ENCODE results near the gene CENPN. TPM values are rescaled to one million over a fixed set of nuclear protein-coding genes. Genes with fewer than 3 reads are reported as not detected.

Gene CENPN
- total RNA-seq, 6 experiments from 2014 or later = 6.6 to 11.4 (median 7.9) TPM

- Histone ChIP-seq H3K36me3 (no peaks in the 10 kb centered on the region), H3K4me3 (no peak overlapping the region), H3K27me3 (no peaks in the 10 kb centered on the region), H3K27ac (no peak overlapping the region), H3K9me3 (no peaks in the 10 kb centered on the region), H3K4me1 (peaks cover 0 to 54% (median 23%) of the 10 kb centered on the region in 4 donors)
- intact Hi-C loops (cut with DNase I) = no loop called here
- 84% methylated on average over 6 of the region's 6 CpGs for WGBS (ENCODE audit: insufficient coverage, low coverage, low lambda C conversion rate, missing lambda C conversion rate)
- DNase-seq (no peak), ATAC-seq (no peak)
- TF ChIP-seq POLR2A (IDR thresholded peaks at IDR 0.05) = no peak
- TF ChIP-seq, protein P1, sequence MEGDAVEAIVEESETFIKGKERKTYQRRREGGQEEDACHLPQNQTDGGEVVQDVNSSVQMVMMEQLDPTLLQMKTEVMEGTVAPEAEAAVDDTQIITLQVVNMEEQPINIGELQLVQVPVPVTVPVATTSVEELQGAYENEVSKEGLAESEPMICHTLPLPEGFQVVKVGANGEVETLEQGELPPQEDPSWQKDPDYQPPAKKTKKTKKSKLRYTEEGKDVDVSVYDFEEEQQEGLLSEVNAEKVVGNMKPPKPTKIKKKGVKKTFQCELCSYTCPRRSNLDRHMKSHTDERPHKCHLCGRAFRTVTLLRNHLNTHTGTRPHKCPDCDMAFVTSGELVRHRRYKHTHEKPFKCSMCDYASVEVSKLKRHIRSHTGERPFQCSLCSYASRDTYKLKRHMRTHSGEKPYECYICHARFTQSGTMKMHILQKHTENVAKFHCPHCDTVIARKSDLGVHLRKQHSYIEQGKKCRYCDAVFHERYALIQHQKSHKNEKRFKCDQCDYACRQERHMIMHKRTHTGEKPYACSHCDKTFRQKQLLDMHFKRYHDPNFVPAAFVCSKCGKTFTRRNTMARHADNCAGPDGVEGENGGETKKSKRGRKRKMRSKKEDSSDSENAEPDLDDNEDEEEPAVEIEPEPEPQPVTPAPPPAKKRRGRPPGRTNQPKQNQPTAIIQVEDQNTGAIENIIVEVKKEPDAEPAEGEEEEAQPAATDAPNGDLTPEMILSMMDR (IDR thresholded peaks at IDR 0.05) = no peak
Measured at GRCh38 chr16:80984124-80984892, 22.7 kb upstream of the CENPN start.

GRCh38 chr16:80985611-80986010 lies 21.4 kb upstream of the CENPN start:
- no peaks in the 10 kb centered on the region for H3K27me3 ChIP-seq
- 31% methylated on average over 2 of the region's 2 CpGs for WGBS (ENCODE audit: insufficient coverage, low coverage, low lambda C conversion rate, missing lambda C conversion rate)
- no peak for DNase-seq

GRCh38 chr16:80986557-80986956 lies 20.5 kb upstream of the CENPN start:
- peak overlapping the region in 2 of 3 donors; percentile 6 to 12 for H3K27ac ChIP-seq
- WGBS (ENCODE audit: insufficient coverage, low coverage, low lambda C conversion rate, missing lambda C conversion rate) = 32% methylated on average over 2 of the region's 2 CpGs
- no peak for TF ChIP-seq POLR2A (IDR thresholded peaks at IDR 0.05)
- TF ChIP-seq, protein P1 (IDR thresholded peaks at IDR 0.05) = no peak
- no peak overlapping the region for H3K4me3 ChIP-seq
- no peaks in the 10 kb centered on the region for H3K9me3 ChIP-seq
- no peaks in the 10 kb centered on the region for H3K36me3 ChIP-seq
- H3K4me1 ChIP-seq = peaks cover 0 to 56% (median 28%) of the 10 kb centered on the region in 4 donors
- intact Hi-C loops (cut with DNase I) = no loop called here
- no peaks in the 10 kb centered on the region for H3K27me3 ChIP-seq
- ATAC-seq (peak; percentile 30 to 49 (median 42)), DNase-seq (no peak)

More at GRCh38 chr16:80985611-80986010, 21.4 kb upstream of the CENPN start:
- H3K4me3 ChIP-seq = no peak overlapping the region
- H3K27ac ChIP-seq = peak overlapping the region in 1 of 3 donors; percentile 6
- H3K36me3 ChIP-seq = no peaks in the 10 kb centered on the region
- no peak for TF ChIP-seq POLR2A (IDR thresholded peaks at IDR 0.05)
- TF ChIP-seq, protein P1 (IDR thresholded peaks at IDR 0.05) = no peak
- H3K9me3 ChIP-seq = no peaks in the 10 kb centered on the region
- H3K4me1 ChIP-seq = peaks cover 0 to 60% (median 26%) of the 10 kb centered on the region in 4 donors
- no peak for ATAC-seq
- intact Hi-C loops (cut with DNase I) = no loop called here

GRCh38 chr16:80988756-80989155 lies 18.3 kb upstream of the CENPN start:
- peaks cover 0 to 60% (median 21%) of the 10 kb centered on the region in 4 donors for H3K4me1 ChIP-seq
- no peaks in the 10 kb centered on the region for H3K9me3 ChIP-seq
- H3K4me3 ChIP-seq = no peak overlapping the region
- TF ChIP-seq, protein P1 (IDR thresholded peaks at IDR 0.05) = peak; percentile 6 to 40 (median 26)
- no peak for TF ChIP-seq POLR2A (IDR thresholded peaks at IDR 0.05)
- no peaks in the 10 kb centered on the region for H3K36me3 ChIP-seq
- H3K27me3 ChIP-seq = no peaks in the 10 kb centered on the region
- ATAC-seq = peak; percentile 44 to 55 (median 54)
- intact Hi-C loops (cut with DNase I) = no loop called here
- H3K27ac ChIP-seq = peak overlapping the region in 2 of 3 donors; percentile 26 to 39
- WGBS (ENCODE audit: insufficient coverage, low coverage, low lambda C conversion rate, missing lambda C conversion rate) = 21% methylated on average over 7 of the region's 7 CpGs
- peak in 1 of 3 donors; percentile 66 for DNase-seq
